Measurements from ENCODE around the gene ZFPL1. TPM values are rescaled to one million over a fixed set of nuclear protein-coding genes. Genes with fewer than 3 reads are reported as not detected.
"Not testable (repeated sequence)": the region's sequence is repeated elsewhere in the genome, so short reads cannot be mapped to it uniquely, and the experiment has no call there.

ZFPL1 gene
- total RNA-seq, 1 donor from 2014 or later = 32.1 TPM

GRCh38 chr11:65113839-65114238, 29.8 kb downstream of the ZFPL1 start:
- DNase-seq (ENCODE audit: low spot score) = no peak

GRCh38 chr11:65114538-65115171, 30.6 kb downstream of the ZFPL1 start:
- DNase-seq (ENCODE audit: low spot score) = no peak

- DNase-seq (ENCODE audit: low spot score) = no peak
Measured at GRCh38 chr11:65115361-65116082, 31.5 kb downstream of the ZFPL1 start.

- no peak for DNase-seq (ENCODE audit: low spot score)
Measured at GRCh38 chr11:65116370-65117205, 32.6 kb downstream of the ZFPL1 start.

GRCh38 chr11:65117206-65118096, 33.4 kb downstream of the ZFPL1 start, which contains the start of gene ZNHIT2:
Gene ZNHIT2, minus strand, starts transcription at chr11:65117701. Its CDS starts 48 bp downstream, at chr11:65117653.
- DNase-seq (ENCODE audit: low spot score) = peak; percentile 100

- no peak for DNase-seq (ENCODE audit: low spot score)
Measured at GRCh38 chr11:65118097-65118837, 34.2 kb downstream of the ZFPL1 start.

GRCh38 chr11:65118891-65119669, 35.1 kb downstream of the ZFPL1 start:
- not testable (repeated sequence) for DNase-seq (ENCODE audit: low spot score)

GRCh38 chr11:65119670-65119995, 35.6 kb downstream of the ZFPL1 start:
- DNase-seq (ENCODE audit: low spot score) = no peak

GRCh38 chr11:65120831-65121230, 36.8 kb downstream of the ZFPL1 start:
- DNase-seq (ENCODE audit: low spot score) = peak; percentile 30

GRCh38 chr11:65121447-65121864, 37.4 kb downstream of the ZFPL1 start:
- peak; percentile 87 for DNase-seq (ENCODE audit: low spot score)

GRCh38 chr11:65121865-65122696, 38.1 kb downstream of the ZFPL1 start, which contains the start of the genes FAU and MRPL49:
Gene FAU, minus strand, starts transcription at chr11:65122134. Its CDS starts 321 bp downstream, at chr11:65121813.
Gene MRPL49, plus strand, starts transcription at chr11:65122321. Its CDS starts 26 bp downstream, at chr11:65122347.
- peak; percentile 98 for DNase-seq (ENCODE audit: low spot score)

GRCh38 chr11:65124480-65125196, 40.6 kb downstream of the ZFPL1 start:
- DNase-seq (ENCODE audit: low spot score) = peak; percentile 18

- peak; percentile 16 for DNase-seq (ENCODE audit: low spot score)
Measured at GRCh38 chr11:65125197-65126056, 41.4 kb downstream of the ZFPL1 start.

GRCh38 chr11:65126624-65127274, 42.7 kb downstream of the ZFPL1 start:
- DNase-seq (ENCODE audit: low spot score) = no peak

- DNase-seq (ENCODE audit: low spot score) = no peak
Measured at GRCh38 chr11:65127473-65128181, 43.6 kb downstream of the ZFPL1 start.
